HG03159 (cell line): ENCODE data around the gene CYGB.
A peak's percentile ranks its signal among the peaks of the same experiment; 100 is the strongest.
"Not testable (repeated sequence)": the region's sequence is repeated elsewhere in the genome, so short reads cannot be mapped to it uniquely, and the experiment has no call there.

Experiments
- ATAC-seq: cut with Tn5 transposase; IDR thresholded peaks from one replicate; pipeline ENCODE4 v1.9.1; 2021; ENCODE audit warnings: mild to moderate bottlenecking, moderate library complexity; ENCODE audit not compliant: unreplicated experiment

Gene CYGB

DNA sequence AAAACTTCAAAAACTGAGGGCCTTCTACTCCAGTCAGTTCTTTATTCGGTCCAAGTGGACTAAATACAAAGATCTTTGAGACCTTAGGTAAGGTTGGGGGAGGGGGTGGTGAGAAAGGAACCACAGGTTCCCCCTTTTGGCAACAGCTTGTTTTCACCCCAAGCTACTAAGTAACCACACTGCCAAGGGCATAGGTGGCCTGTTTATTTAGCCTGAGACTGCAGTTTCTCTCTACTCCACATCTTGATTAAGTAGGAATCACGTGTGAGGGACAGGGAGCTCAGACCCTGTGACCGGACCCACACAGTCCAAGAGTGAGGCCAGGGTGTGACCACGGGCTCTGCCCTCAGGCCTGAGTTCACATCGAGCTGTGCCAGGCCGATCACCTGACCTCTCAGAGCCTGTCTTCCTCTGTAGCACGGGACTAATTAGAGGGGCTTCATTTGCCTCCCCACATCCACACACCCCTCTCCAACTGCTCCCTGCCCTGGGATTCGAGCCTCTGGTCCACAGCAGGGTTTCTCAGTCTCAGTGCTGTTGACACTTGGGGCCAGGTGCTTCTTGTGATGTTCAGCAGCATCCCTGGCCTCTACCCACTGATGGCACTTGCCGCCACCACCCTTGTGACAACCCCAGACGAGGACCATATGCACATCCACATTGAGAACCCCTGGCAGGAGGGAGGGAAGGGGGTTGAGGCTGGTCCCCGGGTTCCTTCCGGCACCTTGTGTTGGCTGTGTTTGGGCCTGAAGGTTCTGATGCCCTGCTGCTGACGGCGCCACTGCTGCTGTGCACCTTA, 30.3 kb upstream of the CYGB start:
- ATAC-seq: no peak

DNA sequence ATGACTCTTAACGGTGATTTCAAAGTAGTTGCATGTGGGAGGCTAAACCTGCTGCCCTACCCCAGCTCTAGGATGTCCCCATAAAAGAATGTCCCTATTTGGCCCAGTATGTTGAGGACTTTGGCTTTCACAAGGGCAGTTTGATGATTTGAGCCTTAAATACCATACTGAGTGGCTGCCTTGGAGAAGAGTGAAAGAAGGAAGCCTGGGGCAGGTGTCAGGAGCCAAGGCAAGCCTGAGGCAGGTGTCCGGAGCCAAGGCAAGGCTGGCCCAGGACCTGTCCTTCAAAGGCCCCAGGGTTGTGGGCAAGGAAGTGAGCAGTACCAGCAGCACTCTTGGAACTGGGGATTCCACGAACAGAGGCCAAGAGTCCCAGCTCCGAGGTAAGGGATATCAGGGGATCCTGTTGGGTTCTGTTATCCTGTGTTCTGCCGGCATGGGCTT, 29.5 kb upstream of the CYGB start:
- ATAC-seq: no peak

DNA sequence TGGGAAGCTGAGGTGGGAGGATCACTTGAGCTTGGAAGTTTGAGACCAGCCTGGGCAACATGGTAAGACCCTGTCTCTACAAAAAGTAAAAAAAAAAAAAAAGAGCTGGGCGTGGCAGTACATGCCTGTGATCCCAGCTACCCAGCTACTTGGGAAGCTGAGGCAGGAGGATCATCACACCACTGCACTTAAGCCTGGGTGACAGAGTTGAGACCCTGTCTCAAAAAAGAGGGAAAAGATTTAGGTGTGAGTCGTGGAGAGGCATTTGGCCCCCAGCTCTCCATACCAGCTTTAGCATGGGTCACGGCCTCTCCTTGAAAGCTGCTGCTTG, 29.1 kb upstream of the CYGB start:
- ATAC-seq: no peak

DNA sequence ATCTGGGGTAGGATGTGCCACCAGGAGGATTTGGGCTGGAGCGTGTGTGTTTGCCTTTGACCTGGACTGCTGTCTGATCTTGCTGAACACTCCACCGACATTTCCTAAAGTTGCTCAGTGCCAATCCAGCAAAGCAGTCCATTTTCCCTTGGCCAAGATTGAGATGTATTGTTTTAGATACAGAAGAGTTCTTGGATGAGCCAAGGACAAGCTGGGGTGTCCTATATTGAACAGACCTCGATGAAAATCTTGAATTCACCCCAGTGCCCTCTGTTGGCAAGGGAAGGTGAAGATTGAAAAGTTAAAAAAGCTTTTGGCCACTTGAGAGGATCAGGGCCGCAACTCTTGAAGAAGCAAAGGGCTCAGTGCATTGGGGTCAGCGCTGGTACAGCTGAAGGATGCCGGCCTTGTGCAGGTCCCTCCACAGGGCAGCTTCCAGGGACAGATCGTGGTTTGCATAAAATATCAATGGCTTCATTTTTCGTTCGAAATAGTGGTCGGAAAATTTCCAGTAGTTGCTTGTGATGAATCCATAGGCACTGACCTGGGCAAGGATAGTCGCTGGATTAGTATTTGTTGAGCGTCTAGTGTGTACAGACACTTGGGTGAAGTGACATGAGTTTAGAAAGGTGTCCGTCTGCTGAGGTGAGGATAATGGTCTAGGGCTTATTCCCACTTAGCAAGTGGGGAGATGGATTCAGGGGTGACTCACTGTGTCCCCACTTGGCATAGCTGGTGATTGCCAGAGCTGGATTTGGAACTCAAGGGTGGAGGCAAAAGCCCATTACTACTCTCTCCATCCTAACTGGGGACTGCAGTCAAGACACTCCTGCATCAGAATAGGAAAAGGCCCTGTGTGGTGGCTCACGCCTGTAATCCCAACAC, 28.5 kb upstream of the CYGB start:
- no peak for ATAC-seq

DNA sequence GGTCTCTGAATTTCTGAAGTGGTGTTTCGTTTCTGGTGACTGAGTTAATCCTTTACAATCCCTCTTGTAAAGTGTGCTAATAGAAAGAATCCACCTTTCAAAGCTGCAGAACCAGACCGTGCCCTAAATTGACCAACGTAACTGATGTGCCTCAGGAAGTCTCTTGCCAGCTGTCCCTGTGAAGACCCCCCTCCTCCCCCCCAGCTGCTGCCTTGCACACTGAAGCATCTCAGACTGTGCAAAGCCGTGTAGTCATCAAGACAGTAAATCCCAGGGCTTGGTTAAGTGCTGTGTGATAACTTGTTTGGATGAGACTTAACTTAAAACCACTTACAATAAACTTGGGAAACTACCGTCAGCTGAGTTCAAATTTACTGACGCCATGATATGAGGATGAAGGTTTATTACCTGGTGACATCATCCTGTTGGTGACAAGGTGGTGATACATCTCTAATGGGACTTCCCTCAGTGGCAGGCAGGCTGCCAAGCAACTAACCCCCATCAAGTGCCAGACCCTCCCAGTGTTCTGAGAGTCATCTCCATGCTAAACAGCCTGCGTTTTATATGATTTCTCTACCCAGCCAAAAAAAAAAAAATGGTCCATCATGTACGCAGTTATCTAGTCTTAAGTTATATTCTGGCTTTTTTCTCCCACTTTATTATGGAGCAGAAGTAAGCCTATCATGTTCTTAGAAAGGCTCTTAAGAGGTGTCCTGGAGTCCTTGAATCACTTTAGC, 27.6 kb upstream of the CYGB start:
- not testable (repeated sequence) for ATAC-seq

DNA sequence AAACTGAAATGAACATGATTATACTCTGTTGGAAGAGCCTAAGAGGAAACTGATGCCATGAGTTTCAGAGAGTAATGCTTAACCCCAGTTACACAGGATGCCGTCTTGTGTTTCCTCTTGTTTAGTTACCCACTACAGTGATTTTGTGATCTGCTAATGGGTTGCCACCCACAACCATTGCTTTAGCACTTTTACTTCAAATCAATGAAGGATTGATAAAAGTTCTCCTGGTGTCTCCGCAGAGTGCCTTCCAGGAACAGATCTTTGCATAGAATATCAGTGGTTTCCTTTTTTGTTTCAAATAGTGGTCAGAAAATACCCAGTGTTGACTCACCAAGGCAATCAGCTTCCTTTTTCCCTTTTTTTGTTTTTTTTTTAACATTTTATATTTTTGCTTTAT, 25.9 kb upstream of the CYGB start:
- not testable (repeated sequence) for ATAC-seq

DNA sequence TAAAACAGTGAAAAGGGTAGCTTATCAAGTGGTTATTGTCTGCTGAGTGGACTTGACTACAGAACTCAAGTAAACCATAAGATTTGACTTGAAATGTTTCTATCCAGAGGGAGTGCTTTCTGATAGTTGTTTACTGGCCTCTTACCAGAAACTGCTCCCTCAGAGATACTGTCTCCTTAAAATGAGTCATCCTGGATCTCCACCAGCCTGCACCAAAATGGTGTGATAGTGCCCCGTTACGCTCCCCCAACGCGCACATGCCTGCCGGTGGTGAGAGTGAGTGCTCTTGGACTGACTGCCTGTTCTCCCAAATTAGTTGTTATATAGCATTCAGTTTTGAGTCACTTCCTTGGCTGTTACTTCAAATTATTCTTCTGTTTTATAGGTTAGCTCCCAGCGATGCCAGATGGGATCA, 25.2 kb upstream of the CYGB start:
- ATAC-seq: no peak

DNA sequence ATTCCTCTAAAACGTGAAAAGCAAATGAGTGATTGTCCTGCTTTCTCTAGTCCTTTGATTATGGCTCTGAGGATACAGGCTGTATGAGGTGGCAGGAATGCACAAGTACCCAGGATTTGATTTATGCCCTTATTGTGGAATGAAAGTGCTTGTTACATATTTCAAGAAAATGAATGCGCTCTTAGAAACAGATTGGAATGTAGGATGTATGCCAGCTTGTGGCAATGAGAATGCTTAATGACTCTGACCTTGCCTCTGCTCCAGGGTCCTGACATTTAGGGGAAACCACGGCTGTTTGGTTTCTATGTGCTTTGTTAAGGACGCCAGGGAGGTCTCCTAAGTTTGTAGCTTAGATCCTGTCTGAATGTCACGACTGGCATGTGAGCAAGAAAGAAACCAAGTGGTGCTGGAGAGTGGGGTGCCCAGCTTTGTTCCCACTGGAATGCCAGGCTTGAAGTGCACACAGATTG, 24.3 kb upstream of the CYGB start:
- ATAC-seq: no peak

DNA sequence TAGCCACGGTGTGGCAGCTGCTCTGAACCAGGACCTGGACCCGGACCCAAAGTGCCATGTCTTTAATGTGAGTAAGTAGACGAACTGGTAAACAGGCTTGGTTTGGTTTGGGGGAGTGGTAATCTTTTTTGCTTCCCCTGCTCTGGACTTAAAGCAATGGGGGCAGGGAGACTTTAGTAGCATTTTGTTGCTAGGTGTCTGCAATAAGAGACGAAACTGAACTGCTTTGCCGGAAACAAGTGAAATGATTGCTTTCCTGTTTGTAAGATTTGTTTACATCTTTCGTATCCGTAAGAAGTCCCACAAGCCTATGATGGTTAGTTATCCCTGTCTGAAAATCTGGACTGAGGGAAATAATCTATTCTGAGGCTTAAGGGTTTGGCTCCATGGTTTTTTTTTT, 23.8 kb upstream of the CYGB start:
- no peak for ATAC-seq

DNA sequence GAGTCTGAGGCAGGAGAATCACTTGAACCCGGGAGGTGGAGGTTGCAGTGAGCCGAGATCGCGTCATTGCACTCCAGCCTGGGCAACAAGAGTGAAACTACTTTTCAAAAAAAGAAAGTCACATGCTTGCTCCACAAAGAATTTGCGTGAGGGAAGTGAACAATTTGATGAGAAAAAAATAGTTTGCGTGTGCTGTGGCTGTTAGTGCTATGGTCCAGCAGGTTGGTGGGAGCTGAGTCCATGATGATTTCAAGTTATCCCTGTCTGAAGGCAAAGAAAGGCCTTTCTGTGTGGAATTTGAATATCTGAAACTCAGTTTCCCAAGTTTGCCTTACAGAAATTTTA, 23.3 kb upstream of the CYGB start:
- no peak for ATAC-seq

DNA sequence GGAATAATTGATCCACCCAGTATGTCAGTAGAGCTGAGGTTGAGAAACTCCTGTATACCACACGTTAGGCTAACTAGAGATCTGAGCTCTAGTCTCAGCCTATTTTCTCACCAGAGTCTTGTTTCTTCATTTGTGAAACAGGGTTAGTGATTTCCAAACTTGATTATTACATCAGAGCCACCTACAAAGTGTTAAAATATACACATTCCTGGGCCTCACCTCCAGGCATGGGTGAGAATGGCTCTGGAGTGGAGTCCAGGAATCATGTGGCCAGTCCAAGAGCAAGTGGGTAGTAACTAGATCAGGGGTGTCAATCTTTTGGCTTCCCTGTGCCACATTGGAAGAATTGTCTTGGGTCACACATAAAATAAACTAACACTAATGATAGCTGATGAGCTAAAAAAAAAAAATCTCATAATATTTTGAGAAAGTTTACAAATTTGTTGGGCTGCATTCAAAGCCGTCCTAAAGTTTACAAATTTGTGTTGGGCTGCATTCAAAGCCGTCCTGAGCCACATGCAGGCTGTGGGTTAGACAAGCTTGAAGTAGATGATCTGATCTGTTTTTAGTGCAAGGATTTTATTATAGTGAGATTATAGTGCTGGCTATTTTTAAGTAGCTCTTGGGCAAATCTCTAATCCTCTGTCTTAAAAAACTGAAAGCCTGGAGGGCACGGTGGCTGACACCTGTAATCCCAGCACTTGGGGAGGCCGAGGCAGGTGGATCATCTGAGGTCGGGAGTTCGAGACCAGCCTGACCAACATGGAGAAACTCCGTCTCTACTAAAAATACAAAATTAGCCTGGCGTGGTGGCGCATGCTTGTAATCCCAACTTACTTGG, 22.7 kb upstream of the CYGB start:
- no peak for ATAC-seq

DNA sequence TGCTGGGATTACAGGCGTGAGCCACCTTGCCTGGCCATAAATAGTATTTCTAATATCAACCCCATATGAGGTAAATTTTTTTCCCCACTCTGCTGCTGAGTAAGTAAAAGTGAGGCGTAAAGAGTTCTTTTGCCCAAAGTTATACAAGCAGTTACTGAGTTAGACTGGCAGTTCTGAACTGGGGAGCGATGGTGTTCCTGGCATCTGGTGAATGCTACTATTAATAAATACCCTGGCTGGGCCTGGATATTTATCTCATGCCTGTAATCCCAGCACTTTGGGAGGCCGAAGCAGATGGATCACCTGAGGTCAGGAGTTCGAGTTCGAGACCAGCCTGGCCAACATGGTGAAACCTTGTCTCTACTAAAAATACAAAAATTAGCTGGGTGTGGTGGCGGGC, 22.0 kb upstream of the CYGB start:
- ATAC-seq: not testable (repeated sequence)

DNA sequence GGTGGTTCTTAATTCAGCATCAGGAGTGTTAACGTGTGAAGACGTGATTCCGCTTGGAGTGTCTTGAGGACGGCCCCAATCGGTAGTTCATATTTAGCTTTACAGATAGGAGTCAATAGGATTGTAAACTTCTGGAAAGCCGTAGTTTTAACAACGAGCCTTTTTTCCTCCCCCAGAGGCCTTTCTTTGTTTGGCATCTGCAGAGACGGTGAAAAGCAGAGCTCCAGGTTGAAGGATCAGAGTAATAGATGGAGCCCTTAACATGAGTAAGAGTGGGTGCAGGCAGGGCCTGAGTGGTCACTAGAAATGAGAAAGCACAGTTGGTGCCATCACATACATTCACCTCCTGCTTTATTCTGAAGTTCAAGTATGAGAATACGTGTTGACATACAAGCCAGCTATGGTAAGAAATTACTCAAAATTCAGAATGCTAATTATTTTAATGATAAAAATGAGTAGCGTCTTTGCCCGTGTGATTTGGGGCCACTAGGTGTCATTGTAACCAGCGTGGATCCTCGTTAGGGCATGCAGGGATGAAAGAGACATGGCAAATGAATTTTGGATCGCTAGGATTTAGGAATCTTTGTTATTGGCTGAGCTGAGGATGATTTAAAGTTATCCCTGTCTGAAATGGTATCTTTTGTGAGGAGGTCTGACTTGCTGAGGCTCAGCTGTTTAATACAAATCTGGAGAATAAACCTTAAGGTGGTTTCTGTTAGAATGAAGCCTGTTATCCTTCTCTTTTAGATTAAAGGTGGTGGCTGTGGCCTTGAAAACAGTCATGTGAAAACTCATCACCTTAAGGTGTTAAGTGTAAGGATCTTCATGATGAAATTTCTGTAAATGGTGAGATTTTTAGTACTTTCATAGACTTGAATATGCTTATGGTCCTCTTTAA, 20.9 kb upstream of the CYGB start:
- ATAC-seq: no peak

DNA sequence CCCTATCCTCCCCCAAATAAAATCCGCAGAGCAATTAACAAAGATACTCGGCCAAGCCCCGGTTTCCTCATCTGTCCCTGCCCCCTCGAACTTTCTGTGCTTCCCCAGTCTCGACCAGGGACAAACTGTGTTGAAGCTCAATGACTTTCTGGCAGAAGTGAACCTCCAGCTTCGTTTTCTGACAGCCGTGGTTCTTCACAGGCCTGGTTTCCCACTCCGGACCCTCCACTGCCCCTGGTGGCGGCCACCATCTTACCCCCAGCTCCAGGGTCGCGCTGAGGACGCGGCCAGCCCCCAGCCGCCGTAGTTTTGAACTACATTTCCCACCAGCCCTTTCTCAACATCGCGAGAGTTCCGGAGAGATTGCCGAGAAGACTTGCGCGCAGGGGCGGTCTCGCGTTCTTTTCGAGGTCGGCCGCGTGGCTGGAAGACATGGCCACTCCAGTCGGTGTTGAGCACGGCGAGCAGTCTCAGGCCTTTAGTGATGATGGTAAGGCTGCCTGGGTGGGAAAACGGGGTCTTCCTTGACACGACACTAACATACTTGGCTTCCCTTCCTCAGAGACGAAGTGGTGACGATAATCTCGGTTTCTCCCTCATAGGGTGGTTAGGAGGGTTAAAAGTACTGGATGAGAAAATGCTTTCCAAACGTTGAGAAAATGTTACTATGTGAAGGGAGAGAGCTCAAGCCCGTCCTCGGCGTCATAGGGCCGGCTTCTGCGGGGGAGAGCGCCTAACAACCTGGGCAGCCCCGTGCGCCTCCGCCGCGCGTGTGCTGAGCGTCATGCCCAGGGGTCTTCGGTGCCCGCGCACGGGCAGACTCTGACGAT, 20.1 kb upstream of the CYGB start:
- peak; percentile 84 for ATAC-seq

DNA sequence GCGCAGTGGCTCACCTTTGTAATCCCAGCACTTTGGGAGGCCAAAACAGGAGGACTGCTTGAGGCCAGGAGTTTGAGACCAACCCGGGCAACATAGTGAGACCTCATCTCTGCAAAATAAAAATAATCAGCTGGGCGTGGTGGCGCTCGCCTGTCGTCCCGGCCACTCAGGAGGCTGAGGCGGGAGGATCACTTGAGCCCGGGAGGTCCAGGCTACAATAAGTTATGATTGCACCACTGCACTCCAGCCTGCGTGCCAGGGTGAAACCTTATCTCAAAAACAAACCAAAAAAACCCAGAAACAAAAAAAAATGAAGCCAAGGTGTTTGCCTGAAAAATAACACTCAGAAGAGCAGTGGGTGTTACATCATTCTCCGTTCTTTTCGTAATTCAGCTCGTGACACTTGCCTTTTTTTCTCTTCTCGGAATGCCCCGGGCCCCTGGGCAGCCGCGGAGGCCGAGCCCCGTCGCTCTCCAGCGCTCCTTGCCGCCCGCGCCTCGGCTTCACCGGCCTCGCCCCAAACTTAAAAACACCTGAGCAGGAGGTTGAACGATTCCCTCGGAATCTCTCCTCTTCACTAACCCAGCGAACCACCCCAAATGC, 19.4 kb upstream of the CYGB start:
- peak; percentile 19 for ATAC-seq

DNA sequence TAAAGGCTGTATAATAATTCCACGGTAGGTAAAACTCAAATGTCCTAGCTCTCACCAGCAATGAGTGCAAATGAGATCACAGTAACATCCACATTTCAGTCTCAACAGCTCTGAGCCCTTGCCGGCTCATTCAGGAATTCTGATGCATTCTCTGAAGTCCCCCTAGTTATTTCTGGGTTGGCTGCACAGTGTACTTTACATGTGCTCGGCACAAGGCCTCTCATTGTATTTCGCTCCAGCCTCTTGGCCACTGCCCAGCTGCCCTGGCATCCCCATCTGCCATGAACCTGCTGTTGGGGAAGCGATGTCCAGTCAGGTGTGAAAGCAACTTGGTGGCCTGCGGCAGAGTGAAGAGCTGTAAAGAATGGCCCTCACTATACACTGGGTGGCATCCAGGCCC, 16.6 kb upstream of the CYGB start:
- no peak for ATAC-seq

DNA sequence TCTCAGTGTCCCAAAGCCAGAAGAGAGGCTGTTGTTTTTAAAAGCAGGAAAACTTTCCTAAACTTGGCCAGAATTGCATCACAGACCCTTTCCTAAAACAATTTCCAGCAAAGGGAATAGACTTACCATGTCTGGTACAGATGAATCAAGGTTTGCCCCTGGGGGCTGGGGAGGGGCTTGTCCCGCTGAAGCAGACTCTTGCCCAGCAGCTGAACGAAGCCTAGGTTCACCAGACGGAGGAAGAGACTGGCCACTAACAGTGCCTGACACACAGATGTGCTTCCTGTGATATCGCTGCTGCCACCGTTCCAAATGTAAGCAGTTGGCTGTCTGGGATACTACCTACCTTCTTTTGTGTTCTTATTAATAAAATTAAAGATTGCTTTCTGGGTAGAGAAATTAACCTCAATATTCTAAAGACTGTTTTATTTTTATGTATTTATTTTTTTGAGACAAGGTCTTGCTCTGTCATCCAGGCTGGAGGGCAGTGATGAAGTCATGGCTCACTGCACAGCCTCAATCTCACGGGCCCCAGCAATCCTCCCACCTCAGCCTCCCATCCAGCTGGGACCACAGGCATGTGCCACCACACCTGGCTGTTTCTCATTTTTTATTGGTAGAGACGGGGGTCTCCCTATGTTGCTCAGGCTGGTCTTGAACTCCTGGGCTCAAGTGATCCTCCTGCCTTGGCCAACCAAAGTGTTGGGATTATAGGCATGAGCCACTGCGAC, 15.8 kb upstream of the CYGB start:
- ATAC-seq: no peak

DNA sequence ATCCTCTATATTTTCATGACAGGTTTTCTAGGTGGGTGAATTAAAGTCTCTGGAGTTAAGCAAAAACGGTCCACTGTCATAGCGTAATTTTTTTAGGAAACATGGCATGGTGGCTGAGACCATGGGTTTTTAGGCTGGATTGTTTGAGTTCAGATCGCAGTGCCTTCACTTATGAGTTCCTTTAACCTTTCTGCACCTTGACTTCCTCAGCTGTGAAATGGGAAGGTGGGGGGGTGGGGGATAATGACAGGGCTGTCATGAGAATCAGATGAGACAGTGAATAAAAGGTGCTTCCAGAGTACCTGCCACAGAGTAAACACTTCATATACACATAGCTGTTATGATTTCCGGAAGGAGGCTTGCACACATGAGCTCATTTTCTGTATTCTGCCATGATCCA, 14.2 kb upstream of the CYGB start:
- ATAC-seq: no peak
